ENCODE data around the gene KCNJ6.

- no peak for TF ChIP-seq SP1 (IDR thresholded peaks at IDR 0.05)
- TF ChIP-seq TARDBP (IDR thresholded peaks at IDR 0.05), result no peak
- TF ChIP-seq NFRKB (IDR thresholded peaks at IDR 0.05), result no peak
Measured at GRCh38 chr21:37805266-37805665, 111.0 kb downstream of the KCNJ6 start.

Data from HEK293T (cell line).